PFSK-1 (cell line): ENCODE results near the gene TGFB1.

Experiments used
- FOXP2 ChIP-seq: optimal IDR thresholded peaks from 2 replicates; pipeline ENCODE3; 2011; ENCODE audit warnings: borderline replicate concordance, control low read depth, inconsistent platforms; ENCODE audit not compliant: insufficient read depth; ENCODE audit errors: extremely low read length, extremely low read depth
- POLR2AphosphoS5 ChIP-seq: IDR thresholded peaks from 2 replicates; pipeline ENCODE4 v1.6.1; 2012; ENCODE audit warnings: low read depth, mild to moderate bottlenecking, control low read depth, low read length, moderate library complexity
- REST ChIP-seq, 2 experiments: IDR thresholded peaks; 2 replicates each; pipeline versions ENCODE4 v1.6.1 to v1.8.0; 2011 to 2012; ENCODE audit warnings: low read depth in 2 of 2, low read length in 2 of 2, control low read depth in 1 of 2, inconsistent platforms in 1 of 2, mild to moderate bottlenecking in 1 of 2, moderate library complexity in 1 of 2; ENCODE audit not compliant: insufficient read depth in 1 of 2
- SIN3A ChIP-seq: IDR thresholded peaks from 2 replicates; pipeline ENCODE4 v1.6.1; 2012; ENCODE audit warnings: mild to moderate bottlenecking, low read length, moderate library complexity, borderline replicate concordance; ENCODE audit not compliant: insufficient read depth
- TAF1 ChIP-seq: IDR thresholded peaks from 2 replicates; pipeline ENCODE4 v1.6.1; 2012; ENCODE audit warnings: low read length, control low read depth, borderline replicate concordance; ENCODE audit not compliant: insufficient read depth

The TGFB1 gene

GRCh38 chr19:41398598-41398997, 44.9 kb upstream of the TGFB1 start:
- TF ChIP-seq TAF1 (no peak), POLR2AphosphoS5 (no peak), SIN3A (no peak), FOXP2 (no peak), REST (IDR thresholded peaks at IDR 0.05; ENCODE audit: insufficient read depth in 1 of 2, low read depth in 2 of 2, low read length in 2 of 2) (no peak)

- no peak for TF ChIP-seq TAF1
- no peak for TF ChIP-seq SIN3A
- TF ChIP-seq FOXP2: no peak
- TF ChIP-seq REST (IDR thresholded peaks at IDR 0.05; ENCODE audit: insufficient read depth in 1 of 2, low read depth in 2 of 2, low read length in 2 of 2): no peak
- no peak for TF ChIP-seq POLR2AphosphoS5
Observed at GRCh38 chr19:41398050-41398418, 44.3 kb upstream of the TGFB1 start.

GRCh38 chr19:41397086-41398049, 43.6 kb upstream of the TGFB1 start, which contains the start of the genes BCKDHA and EXOSC5:
TSS of gene BCKDHA (plus strand) at chr19:41397818. CDS start at chr19:41397828, 10 bp downstream.
TSS of gene EXOSC5 (minus strand) at chr19:41397359. CDS start at chr19:41397328, 31 bp downstream.
- TF ChIP-seq FOXP2 (peak; percentile 99), SIN3A (peak; percentile 98), POLR2AphosphoS5 (peak; percentile 49; the same call in 1 of the 2 replicates), REST (IDR thresholded peaks at IDR 0.05; ENCODE audit: insufficient read depth in 1 of 2, low read depth in 2 of 2, low read length in 2 of 2) (peak; percentile 14 to 40; a peak in 1 of 4 replicates), TAF1 (peak; percentile 83; the same call in 1 of the 2 replicates)

- TF ChIP-seq POLR2AphosphoS5 (no peak), SIN3A (no peak), REST (IDR thresholded peaks at IDR 0.05; ENCODE audit: insufficient read depth in 1 of 2, low read depth in 2 of 2, low read length in 2 of 2) (no peak), TAF1 (no peak)
Observed at GRCh38 chr19:41395355-41395754, 41.6 kb upstream of the TGFB1 start.
